Measurements from ENCODE around the gene MARF1. TPM values are rescaled to one million over a fixed set of nuclear protein-coding genes. Genes with fewer than 3 reads are reported as not detected.

The MARF1 gene
- total and polyA plus RNA-seq, 2 of the 8 experiments (the other 6 are each of a cell fraction or from before 2014, with no cell fraction given): 5.6 to 31.4 TPM

DNA sequence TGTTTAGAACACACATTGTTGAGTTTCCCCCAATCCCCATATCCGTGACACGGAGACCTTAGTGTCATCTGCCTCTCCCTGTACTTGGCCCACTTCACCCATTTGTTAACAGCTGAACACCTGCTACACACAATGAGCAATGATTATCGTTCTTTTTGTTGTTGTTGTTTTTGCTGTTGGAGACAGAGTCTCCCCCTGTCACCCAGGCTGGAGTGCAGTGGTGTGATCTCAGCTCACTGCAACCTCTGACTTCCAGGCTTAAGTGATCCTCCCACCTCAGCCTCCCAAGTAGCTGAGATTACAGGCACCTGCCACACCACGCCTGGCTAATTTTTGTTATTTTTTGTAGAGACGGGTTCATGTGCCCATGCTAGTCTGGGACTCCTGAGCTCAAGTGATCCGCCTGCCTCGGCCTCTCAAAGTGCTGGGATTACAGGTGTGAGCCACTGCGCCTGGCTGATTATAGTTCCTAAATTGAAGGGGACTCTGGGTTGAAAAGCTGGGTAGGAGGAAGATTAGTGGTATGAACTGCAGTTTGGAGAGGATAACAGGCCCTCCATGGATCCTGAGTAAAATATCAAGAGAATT lies 28.7 kb upstream of the MARF1 start:
- no peak overlapping the region for H3K4me3 ChIP-seq (ENCODE audit: extremely low read depth in 1 of 4, insufficient read depth in 2 of 4, low read depth in 3 of 4, low read length in 4 of 4)
- H4K91ac ChIP-seq (replicated peaks; ENCODE audit: insufficient read length, low read length): no peak overlapping the region
- H3K9ac ChIP-seq (replicated peaks in 1 of 4; ENCODE audit: extremely low read depth in 1 of 4, low read depth in 3 of 4, low read length in 3 of 4): no peak overlapping the region
- H2BK20ac ChIP-seq (ENCODE audit: low read length): no peak overlapping the region
- no peak overlapping the region; the same call in 1 of the 2 replicates for H2BK5ac ChIP-seq (ENCODE audit: low read depth, low read length)
- no peak overlapping the region for H3K18ac ChIP-seq (ENCODE audit: extremely low read depth, low read length)
- no peak overlapping the region for H3K27ac ChIP-seq (ENCODE audit: low read depth, low read length)
- H3K27me3 ChIP-seq (replicated peaks in 1 of 4; ENCODE audit: control insufficient read depth in 3 of 4, extremely low read depth in 1 of 4, insufficient read depth in 3 of 4, low read length in 3 of 4): no peaks in the 10 kb centered on the region
- no peak for DNase-seq (ENCODE audit: low read depth in 1 of 2, low spot score in 2 of 2)
- no peak overlapping the region for H3K4me2 ChIP-seq (ENCODE audit: insufficient read depth in 1 of 2, low read depth in 2 of 2, low read length in 2 of 2)
- no peak overlapping the region for H3K56ac ChIP-seq (replicated peaks; ENCODE audit: insufficient read length, low read depth, low read length)
- no peak overlapping the region for H4K5ac ChIP-seq (ENCODE audit: insufficient read length, low read depth, low read length)
- H4K20me1 ChIP-seq (replicated peaks in 1 of 2; ENCODE audit: control insufficient read depth in 1 of 2, insufficient read depth in 2 of 2, low read length in 2 of 2): no peaks in the 10 kb centered on the region
- H3K36me3 ChIP-seq (ENCODE audit: control insufficient read depth in 2 of 4, insufficient read depth in 4 of 4, low read length in 3 of 4): peaks cover 0 to 18% (median 3%) of the 10 kb centered on the region in 4 experiments; a peak in 6 of 8 replicates
- H4K8ac ChIP-seq (ENCODE audit: extremely low read depth, insufficient read depth, low read length): no peak overlapping the region
- no peaks in the 10 kb centered on the region for H3K23me2 ChIP-seq (ENCODE audit: low read depth, low read length)
- no peak overlapping the region for H2AK5ac ChIP-seq (ENCODE audit: low read depth, low read length)
- H2BK12ac ChIP-seq (ENCODE audit: low read depth, low read length): no peak overlapping the region
- H3K4me1 ChIP-seq (replicated peaks in 1 of 4; ENCODE audit: control insufficient read depth in 3 of 4, insufficient read depth in 4 of 4, low read length in 3 of 4): no peaks in the 10 kb centered on the region; a peak in 1 of 7 replicates
- FAIRE-seq: no peak
- H3K79me2 ChIP-seq (ENCODE audit: control insufficient read depth in 1 of 2, insufficient read depth in 2 of 2, low read length in 2 of 2): no peaks in the 10 kb centered on the region
- H2BK15ac ChIP-seq (ENCODE audit: low read length): no peak overlapping the region
- 93% methylated on average over 8 of the region's 8 CpGs; no CpG with 5 or more reads in 1 of the 2 experiments for WGBS, 2 experiments (ENCODE audit: extremely low coverage in 1 of 2, insufficient coverage in 1 of 2, insufficient read length in 1 of 2, insufficient replicate concordance in 2 of 2, low coverage in 1 of 2, low lambda C conversion rate in 2 of 2, missing lambda C conversion rate in 1 of 2)
- H3K9me3 ChIP-seq (ENCODE audit: insufficient read depth in 2 of 2, low read depth in 1 of 2, low read length in 1 of 2): no peaks in the 10 kb centered on the region
- H2AFZ ChIP-seq (ENCODE audit: low read length): no peak overlapping the region
- H3K14ac ChIP-seq (ENCODE audit: insufficient read length): no peak overlapping the region
- H2BK120ac ChIP-seq (replicated peaks; ENCODE audit: low read depth, low read length): no peak overlapping the region
- no peak overlapping the region for H3K4ac ChIP-seq (replicated peaks; ENCODE audit: insufficient read length, low read depth, low read length)
- ChIA-PET POLR2A (ENCODE audit: partially characterized antibody) (interaction anchor here (0.6 to 1.1 kb wide), 2 partner anchors 18 to 24 kb away, joined by 3 read pairs; no protein-coding TSS in a partner anchor), CTCF (ENCODE audit: partially characterized antibody) (interaction anchor here (1.0 to 1.7 kb wide), 4 partner anchors 10 to 33 kb away, joined by 3 to 13 read pairs (median 4); no protein-coding TSS in a partner anchor)
- H3K23ac ChIP-seq (ENCODE audit: insufficient read length): no peak overlapping the region
- no peaks in the 10 kb centered on the region for H3K79me1 ChIP-seq (ENCODE audit: low read depth, low read length)
- TF ChIP-seq CBX8 (IDR thresholded peaks at IDR 0.05; ENCODE audit: borderline replicate concordance, low read depth, low read length) (no peak), SP1 (IDR thresholded peaks at IDR 0.05; ENCODE audit: low read depth, low read length) (no peak), E2F6 (IDR thresholded peaks at IDR 0.05) (no peak), SP2 (IDR thresholded peaks at IDR 0.05; ENCODE audit: low read length) (no peak), SIRT6 (IDR thresholded peaks at IDR 0.05; ENCODE audit: low read length) (no peak), TAF1 (IDR thresholded peaks at IDR 0.05; ENCODE audit: low read depth, low read length) (no peak), BACH1 (IDR thresholded peaks at IDR 0.05; ENCODE audit: low read length) (no peak), NANOG (IDR thresholded peaks at IDR 0.05; ENCODE audit: insufficient read depth, low read depth, low read length, poor library complexity, severe bottlenecking) (no peak), JUN (IDR thresholded peaks at IDR 0.05; ENCODE audit: low read depth, low read length) (no peak), RAD21 (IDR thresholded peaks at IDR 0.05 in 1 of 2, conservative IDR thresholded peaks at IDR 0.05 in 1 of 2; ENCODE audit: low read depth in 2 of 2, low read length in 2 of 2) (no peak)

Data from H1 (cell line).